Mammary epithelial cell (primary cell): Measurements from ENCODE around the gene PRKAR1A.

Experiments
- EZH2 ChIP-seq: IDR thresholded peaks from 2 replicates; pipeline ENCODE4 v1.6.1; 2012; ENCODE audit warnings: low read length, inconsistent platforms, borderline replicate concordance
- TF ChIP-seq, protein P1 (sequence below), 2 donors: IDR thresholded peaks in 1 of 2; conservative IDR thresholded peaks in 1 of 2; 2 replicates each; pipeline ENCODE4 v1.5.1; 2011 to 2012; ENCODE audit warnings: inconsistent platforms in 2 of 2, low read length in 2 of 2, mild to moderate bottlenecking in 2 of 2, control low read depth in 1 of 2, low read depth in 1 of 2; ENCODE audit not compliant: insufficient read depth in 1 of 2; ENCODE audit errors: extremely low read depth in 1 of 2

DNA sequence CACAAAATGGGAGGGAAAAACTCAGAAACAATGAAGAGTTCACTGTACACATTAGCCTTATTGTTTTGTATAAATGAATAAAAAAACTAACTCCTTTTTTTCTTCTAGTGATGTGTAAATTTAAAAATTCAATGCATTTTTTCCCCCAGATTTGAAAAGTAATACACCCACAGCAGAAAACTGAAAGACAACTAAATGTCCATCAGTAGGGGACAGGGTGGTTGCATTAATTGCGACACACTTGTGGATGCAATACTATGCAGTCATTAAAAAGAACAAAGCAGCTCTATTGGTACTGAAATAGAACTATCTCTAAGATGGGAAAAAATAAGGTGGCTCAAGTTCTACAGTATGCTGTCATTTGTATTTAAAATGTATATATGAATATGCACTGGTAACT lies 41.3 kb upstream of the PRKAR1A start:
- TF ChIP-seq, protein P1, sequence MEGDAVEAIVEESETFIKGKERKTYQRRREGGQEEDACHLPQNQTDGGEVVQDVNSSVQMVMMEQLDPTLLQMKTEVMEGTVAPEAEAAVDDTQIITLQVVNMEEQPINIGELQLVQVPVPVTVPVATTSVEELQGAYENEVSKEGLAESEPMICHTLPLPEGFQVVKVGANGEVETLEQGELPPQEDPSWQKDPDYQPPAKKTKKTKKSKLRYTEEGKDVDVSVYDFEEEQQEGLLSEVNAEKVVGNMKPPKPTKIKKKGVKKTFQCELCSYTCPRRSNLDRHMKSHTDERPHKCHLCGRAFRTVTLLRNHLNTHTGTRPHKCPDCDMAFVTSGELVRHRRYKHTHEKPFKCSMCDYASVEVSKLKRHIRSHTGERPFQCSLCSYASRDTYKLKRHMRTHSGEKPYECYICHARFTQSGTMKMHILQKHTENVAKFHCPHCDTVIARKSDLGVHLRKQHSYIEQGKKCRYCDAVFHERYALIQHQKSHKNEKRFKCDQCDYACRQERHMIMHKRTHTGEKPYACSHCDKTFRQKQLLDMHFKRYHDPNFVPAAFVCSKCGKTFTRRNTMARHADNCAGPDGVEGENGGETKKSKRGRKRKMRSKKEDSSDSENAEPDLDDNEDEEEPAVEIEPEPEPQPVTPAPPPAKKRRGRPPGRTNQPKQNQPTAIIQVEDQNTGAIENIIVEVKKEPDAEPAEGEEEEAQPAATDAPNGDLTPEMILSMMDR (conservative IDR thresholded peaks at IDR 0.05 in 1 of 2, IDR thresholded peaks at IDR 0.05 in 1 of 2; ENCODE audit: extremely low read depth in 1 of 2, insufficient read depth in 1 of 2, low read depth in 1 of 2, low read length in 2 of 2) = no peak
- no peak for TF ChIP-seq EZH2
